ENCODE data around the gene PHAF1.
A peak's percentile ranks its signal among the peaks of the same experiment; 100 is the strongest.

DNA sequence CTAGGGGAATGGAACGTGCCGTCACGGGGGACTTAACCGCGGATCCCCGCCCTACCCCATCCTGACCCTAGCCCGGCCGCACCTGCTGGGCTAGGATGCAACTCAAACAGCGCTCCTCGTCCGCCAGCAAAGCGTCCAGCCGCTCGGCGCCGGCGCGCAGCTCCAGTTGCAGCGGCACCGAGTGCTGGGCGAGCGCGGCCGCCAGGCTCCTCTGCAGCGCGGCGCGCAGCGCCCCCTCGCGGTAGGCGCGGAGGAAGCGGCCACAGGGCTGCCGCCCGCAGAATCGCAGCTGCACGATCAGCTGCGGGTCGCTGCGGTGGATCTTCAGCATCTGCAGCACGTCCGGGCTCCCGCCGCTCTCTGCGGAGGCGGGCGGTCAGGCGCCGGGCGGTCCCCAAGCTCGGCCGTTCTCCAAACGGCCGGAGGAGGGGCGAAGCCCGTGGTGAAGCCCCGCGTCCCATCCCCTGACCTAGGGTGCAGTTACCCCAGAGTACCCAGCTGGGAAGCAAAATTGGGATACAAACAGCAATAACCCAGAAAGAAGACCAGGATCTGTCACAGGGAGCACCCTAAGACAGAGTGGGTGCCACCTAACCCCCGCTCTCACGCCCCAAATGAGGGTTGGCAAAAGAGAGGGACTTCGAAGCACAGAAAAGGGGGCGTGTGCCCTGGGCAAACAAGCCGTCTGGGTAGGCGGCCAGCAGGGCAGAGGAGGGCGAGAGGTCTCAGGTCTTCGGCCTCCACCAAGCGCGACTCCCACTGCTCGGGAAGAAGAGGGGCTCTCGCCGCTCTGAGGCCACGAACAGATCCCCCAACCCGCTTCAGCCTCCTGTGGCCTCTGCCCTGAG, 45.8 kb downstream of the PHAF1 start:
- TF ChIP-seq, protein P1, sequence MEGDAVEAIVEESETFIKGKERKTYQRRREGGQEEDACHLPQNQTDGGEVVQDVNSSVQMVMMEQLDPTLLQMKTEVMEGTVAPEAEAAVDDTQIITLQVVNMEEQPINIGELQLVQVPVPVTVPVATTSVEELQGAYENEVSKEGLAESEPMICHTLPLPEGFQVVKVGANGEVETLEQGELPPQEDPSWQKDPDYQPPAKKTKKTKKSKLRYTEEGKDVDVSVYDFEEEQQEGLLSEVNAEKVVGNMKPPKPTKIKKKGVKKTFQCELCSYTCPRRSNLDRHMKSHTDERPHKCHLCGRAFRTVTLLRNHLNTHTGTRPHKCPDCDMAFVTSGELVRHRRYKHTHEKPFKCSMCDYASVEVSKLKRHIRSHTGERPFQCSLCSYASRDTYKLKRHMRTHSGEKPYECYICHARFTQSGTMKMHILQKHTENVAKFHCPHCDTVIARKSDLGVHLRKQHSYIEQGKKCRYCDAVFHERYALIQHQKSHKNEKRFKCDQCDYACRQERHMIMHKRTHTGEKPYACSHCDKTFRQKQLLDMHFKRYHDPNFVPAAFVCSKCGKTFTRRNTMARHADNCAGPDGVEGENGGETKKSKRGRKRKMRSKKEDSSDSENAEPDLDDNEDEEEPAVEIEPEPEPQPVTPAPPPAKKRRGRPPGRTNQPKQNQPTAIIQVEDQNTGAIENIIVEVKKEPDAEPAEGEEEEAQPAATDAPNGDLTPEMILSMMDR (IDR thresholded peaks at IDR 0.05), result peak in 1 of 3 donors; percentile 53
- TF ChIP-seq POLR2A (IDR thresholded peaks at IDR 0.05), result no peak
